Measurements from ENCODE around the gene S100A6. TPM values are rescaled to one million over a fixed set of nuclear protein-coding genes. Genes with fewer than 3 reads are reported as not detected.
A peak's percentile ranks its signal among the peaks of the same experiment; 100 is the strongest.

Gene S100A6
- total and polyA plus RNA-seq, 2 donors (not counting 1 experiment from before 2014, with no cell fraction given) = 1,280 to 4,042 TPM

DNA sequence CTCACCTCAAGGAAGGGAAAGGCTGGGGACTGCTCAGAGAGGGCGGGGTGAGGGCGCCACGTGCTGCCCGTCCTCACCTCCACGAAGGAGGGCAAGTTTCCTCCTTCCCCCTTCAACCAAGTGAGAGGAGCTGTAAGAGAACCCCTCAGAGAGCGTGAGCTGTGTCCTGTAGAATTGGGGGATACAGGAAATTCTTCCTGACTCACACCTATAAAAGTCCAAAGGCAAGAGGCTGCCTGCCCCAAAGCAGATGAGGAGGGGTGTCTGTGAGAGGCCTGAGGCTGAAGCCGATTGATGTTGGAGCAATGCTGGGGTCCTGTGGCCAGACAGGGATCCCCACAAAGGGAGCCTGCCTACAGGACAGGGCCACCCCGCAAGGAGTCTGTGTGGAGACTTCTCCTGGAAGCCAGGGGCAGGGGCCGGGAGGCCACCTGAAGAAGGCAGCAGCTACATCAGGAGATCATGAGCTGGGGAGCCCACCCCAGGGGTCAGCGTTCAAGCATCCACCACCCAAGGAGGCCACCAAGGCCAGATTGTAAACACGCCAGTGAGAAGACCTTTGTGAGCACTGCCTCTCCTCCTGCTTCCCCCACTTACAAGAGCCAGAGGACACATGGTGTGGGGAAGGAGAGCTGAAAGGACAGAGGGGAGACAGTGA is 27.7 kb downstream of the S100A6 start:
- peaks cover 18% of the 10 kb centered on the region for H3K4me1 ChIP-seq (ENCODE audit: control insufficient read depth, extremely low read depth, insufficient read depth, low read length)
- no peaks in the 10 kb centered on the region for H3K79me2 ChIP-seq (ENCODE audit: control insufficient read depth, insufficient read depth, low read length)
- no peaks in the 10 kb centered on the region for H3K9me3 ChIP-seq (ENCODE audit: control insufficient read depth, insufficient read depth, low read depth, low read length)
- H4K20me1 ChIP-seq (ENCODE audit: control insufficient read depth, extremely low read depth, insufficient read depth, low read length) = no peaks in the 10 kb centered on the region
- H3K4me3 ChIP-seq (replicated peaks in 1 of 4; ENCODE audit: control extremely low read depth in 1 of 4, insufficient read depth in 1 of 4, low read depth in 3 of 4, low read length in 4 of 4) = no peak overlapping the region
- H3K27ac ChIP-seq (ENCODE audit: insufficient read depth, low read length) = peak overlapping the region; percentile 16
- no peak for DNase-seq (ENCODE audit: low read depth in 2 of 2)
- no peaks in the 10 kb centered on the region for H3K27me3 ChIP-seq (ENCODE audit: control insufficient read depth, insufficient read depth, low read length)
- no peak overlapping the region for H2AFZ ChIP-seq (ENCODE audit: low read length)
- H3K4me2 ChIP-seq (ENCODE audit: extremely low read depth, insufficient read depth, low read length) = no peak overlapping the region
- no peak overlapping the region for H3K9ac ChIP-seq (ENCODE audit: insufficient read depth, low read length)
- no peaks in the 10 kb centered on the region for H3K36me3 ChIP-seq (ENCODE audit: control insufficient read depth, insufficient read depth, low read length)
- TF ChIP-seq, protein P1, sequence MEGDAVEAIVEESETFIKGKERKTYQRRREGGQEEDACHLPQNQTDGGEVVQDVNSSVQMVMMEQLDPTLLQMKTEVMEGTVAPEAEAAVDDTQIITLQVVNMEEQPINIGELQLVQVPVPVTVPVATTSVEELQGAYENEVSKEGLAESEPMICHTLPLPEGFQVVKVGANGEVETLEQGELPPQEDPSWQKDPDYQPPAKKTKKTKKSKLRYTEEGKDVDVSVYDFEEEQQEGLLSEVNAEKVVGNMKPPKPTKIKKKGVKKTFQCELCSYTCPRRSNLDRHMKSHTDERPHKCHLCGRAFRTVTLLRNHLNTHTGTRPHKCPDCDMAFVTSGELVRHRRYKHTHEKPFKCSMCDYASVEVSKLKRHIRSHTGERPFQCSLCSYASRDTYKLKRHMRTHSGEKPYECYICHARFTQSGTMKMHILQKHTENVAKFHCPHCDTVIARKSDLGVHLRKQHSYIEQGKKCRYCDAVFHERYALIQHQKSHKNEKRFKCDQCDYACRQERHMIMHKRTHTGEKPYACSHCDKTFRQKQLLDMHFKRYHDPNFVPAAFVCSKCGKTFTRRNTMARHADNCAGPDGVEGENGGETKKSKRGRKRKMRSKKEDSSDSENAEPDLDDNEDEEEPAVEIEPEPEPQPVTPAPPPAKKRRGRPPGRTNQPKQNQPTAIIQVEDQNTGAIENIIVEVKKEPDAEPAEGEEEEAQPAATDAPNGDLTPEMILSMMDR (conservative IDR thresholded peaks at IDR 0.05 in 1 of 2, IDR thresholded peaks at IDR 0.05 in 1 of 2; ENCODE audit: low read depth in 1 of 2, low read length in 2 of 2) = no peak

DNA sequence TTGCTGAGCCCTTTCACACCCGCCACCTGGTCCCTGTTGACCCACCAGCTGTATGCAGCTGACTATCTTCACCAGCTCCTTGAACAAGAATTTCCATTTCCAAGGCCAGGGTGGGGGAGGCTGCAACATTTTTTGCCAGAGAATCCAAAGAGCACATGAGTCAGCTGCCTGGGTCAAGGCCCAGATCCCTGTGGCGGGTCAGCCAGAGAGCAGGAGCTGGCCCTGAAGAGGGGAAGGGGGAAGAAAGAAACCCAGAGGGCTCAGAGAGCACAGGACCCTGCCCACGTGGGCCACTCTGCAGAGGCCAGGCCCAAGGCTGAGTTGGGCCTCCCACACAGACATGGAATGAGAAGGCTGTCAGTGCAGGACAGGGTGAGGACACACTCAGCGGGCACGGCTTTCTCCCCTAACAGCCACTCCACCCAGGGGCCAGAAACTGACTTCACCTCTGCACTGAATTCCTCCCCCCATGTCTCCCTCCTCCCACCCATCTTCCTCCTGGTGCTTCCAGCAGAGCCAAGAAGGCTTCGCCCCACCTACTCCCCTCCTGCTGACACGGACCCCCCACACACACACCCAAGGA is 28.9 kb downstream of the S100A6 start:
- H3K36me3 ChIP-seq (ENCODE audit: control insufficient read depth, insufficient read depth, low read length) = no peaks in the 10 kb centered on the region
- no peaks in the 10 kb centered on the region for H4K20me1 ChIP-seq (ENCODE audit: control insufficient read depth, extremely low read depth, insufficient read depth, low read length)
- TF ChIP-seq, protein P1 (conservative IDR thresholded peaks at IDR 0.05 in 1 of 2, IDR thresholded peaks at IDR 0.05 in 1 of 2; ENCODE audit: low read depth in 1 of 2, low read length in 2 of 2) = no peak
- TF ChIP-seq EZH2 (IDR thresholded peaks at IDR 0.05; ENCODE audit: low read length, missing control alignments) = no peak
- DNase-seq (ENCODE audit: low read depth in 2 of 2) = peak; percentile 95 to 98
- peak overlapping the region; percentile 60 for H3K4me2 ChIP-seq (ENCODE audit: extremely low read depth, insufficient read depth, low read length)
- no peaks in the 10 kb centered on the region for H3K9me3 ChIP-seq (ENCODE audit: control insufficient read depth, insufficient read depth, low read depth, low read length)
- peak overlapping the region; percentile 3 for H2AFZ ChIP-seq (ENCODE audit: low read length)
- peak overlapping the region; percentile 71 for H3K27ac ChIP-seq (ENCODE audit: insufficient read depth, low read length)
- H3K79me2 ChIP-seq (ENCODE audit: control insufficient read depth, insufficient read depth, low read length) = no peaks in the 10 kb centered on the region
- H3K9ac ChIP-seq (ENCODE audit: insufficient read depth, low read length) = no peak overlapping the region
- no peak overlapping the region for H3K4me3 ChIP-seq (replicated peaks in 1 of 4; ENCODE audit: control extremely low read depth in 1 of 4, insufficient read depth in 1 of 4, low read depth in 3 of 4, low read length in 4 of 4)
- peaks cover 18% of the 10 kb centered on the region for H3K4me1 ChIP-seq (ENCODE audit: control insufficient read depth, extremely low read depth, insufficient read depth, low read length)
- no peaks in the 10 kb centered on the region for H3K27me3 ChIP-seq (ENCODE audit: control insufficient read depth, insufficient read depth, low read length)

DNA sequence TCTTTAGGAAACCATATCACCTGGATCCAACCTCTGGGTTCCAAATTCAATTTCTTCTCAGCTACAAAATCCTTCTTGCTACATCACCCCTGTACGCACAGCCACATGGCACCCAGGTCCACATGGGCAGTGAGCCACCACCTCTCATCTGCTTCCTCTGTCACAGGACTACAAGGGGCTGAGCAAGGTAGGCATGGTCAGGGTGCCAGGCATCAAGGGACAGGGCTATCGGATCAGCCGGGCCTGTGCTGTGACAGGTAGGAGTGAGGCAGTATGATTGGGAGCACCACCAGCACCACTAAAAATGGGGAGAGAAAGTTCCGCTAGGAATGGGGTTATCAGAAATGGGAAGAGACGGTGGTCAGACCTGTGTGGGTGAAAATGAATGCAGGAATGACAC is 29.4 kb downstream of the S100A6 start:
- H4K20me1 ChIP-seq (ENCODE audit: control insufficient read depth, extremely low read depth, insufficient read depth, low read length) = no peaks in the 10 kb centered on the region
- no peaks in the 10 kb centered on the region for H3K9me3 ChIP-seq (ENCODE audit: control insufficient read depth, insufficient read depth, low read depth, low read length)
- H3K36me3 ChIP-seq (ENCODE audit: control insufficient read depth, insufficient read depth, low read length) = no peaks in the 10 kb centered on the region
- no peaks in the 10 kb centered on the region for H3K27me3 ChIP-seq (ENCODE audit: control insufficient read depth, insufficient read depth, low read length)
- H3K4me2 ChIP-seq (ENCODE audit: extremely low read depth, insufficient read depth, low read length) = peak overlapping the region; percentile 60
- no peak overlapping the region for H3K4me3 ChIP-seq (replicated peaks in 1 of 4; ENCODE audit: control extremely low read depth in 1 of 4, insufficient read depth in 1 of 4, low read depth in 3 of 4, low read length in 4 of 4)
- TF ChIP-seq, protein P1 (conservative IDR thresholded peaks at IDR 0.05 in 1 of 2, IDR thresholded peaks at IDR 0.05 in 1 of 2; ENCODE audit: low read depth in 1 of 2, low read length in 2 of 2) = no peak
- no peak for TF ChIP-seq EZH2 (IDR thresholded peaks at IDR 0.05; ENCODE audit: low read length, missing control alignments)
- H2AFZ ChIP-seq (ENCODE audit: low read length) = no peak overlapping the region
- peak overlapping the region; percentile 71 for H3K27ac ChIP-seq (ENCODE audit: insufficient read depth, low read length)
- no peaks in the 10 kb centered on the region for H3K79me2 ChIP-seq (ENCODE audit: control insufficient read depth, insufficient read depth, low read length)
- H3K9ac ChIP-seq (ENCODE audit: insufficient read depth, low read length) = no peak overlapping the region
- no peak for DNase-seq (ENCODE audit: low read depth in 2 of 2)
- peaks cover 18% of the 10 kb centered on the region for H3K4me1 ChIP-seq (ENCODE audit: control insufficient read depth, extremely low read depth, insufficient read depth, low read length)
